Heart right ventricle (tissue), 16 donors: ENCODE data around the gene KRT36. TPM values are rescaled to one million over a fixed set of nuclear protein-coding genes. Genes with fewer than 3 reads are reported as not detected.

Experiments
- ATAC-seq, 8 donors: fragments of 200-7000 bp; cut with Tn5 transposase; one replicate each; pipeline ENCODE4 v1.9.1; 2020; ENCODE audit warnings: mild to moderate bottlenecking in 8 of 8, moderate library complexity in 8 of 8, moderate number of reproducible peaks in 1 of 8
- DNase-seq, 2 donors: peaks; one replicate each; pipeline ENCODE4 v3.0.0-alpha.2; 2020
- H3K27ac ChIP-seq, 10 donors: fragments of 200-600 bp; sonication (generic) in 2 of 10; one replicate each; pipeline versions ENCODE4 v1.5.0 to v1.8.0; 2020 to 2022; ENCODE audit warnings: mild to moderate bottlenecking in 3 of 10
- H3K27me3 ChIP-seq, 7 donors: fragments of 200-600 bp; one replicate each; pipeline ENCODE4 v1.8.0; 2021 to 2022; ENCODE audit warnings: mild to moderate bottlenecking in 2 of 7
- H3K36me3 ChIP-seq, 9 donors: fragments of 200-600 bp; sonication (generic) in 1 of 9; one replicate each; pipeline versions ENCODE4 v1.5.0 to v1.8.0; 2020 to 2022; ENCODE audit warnings: mild to moderate bottlenecking in 2 of 9
- H3K4me1 ChIP-seq, 9 donors: fragments of 200-600 bp; sonication (generic) in 1 of 9; one replicate each; pipeline versions ENCODE4 v1.5.0 to v1.8.0; 2020 to 2022; ENCODE audit warnings: mild to moderate bottlenecking in 4 of 9
- H3K4me3 ChIP-seq, 10 donors: fragments of 200-600 bp; sonication (generic) in 2 of 10; one replicate each; pipeline versions ENCODE4 v1.5.0 to v1.8.0; 2020 to 2022; ENCODE audit warnings: mild to moderate bottlenecking in 7 of 10, moderate library complexity in 2 of 10
- H3K9me3 ChIP-seq, 11 donors: fragments of 200-600 bp in 10 of 11; sonication (generic) in 2 of 11; one replicate each; pipeline versions ENCODE4 v1.5.0 to v1.8.0; 2013 to 2022; ENCODE audit warnings: mild to moderate bottlenecking in 2 of 11, control low read depth in 1 of 11, moderate library complexity in 1 of 11
- CTCF ChIP-seq, 9 donors: fragments of 200-600 bp; sonication (generic) in 2 of 9; IDR thresholded peaks; one replicate each; pipeline versions ENCODE4 v1.5.0 to v1.8.0; 2021 to 2022; ENCODE audit warnings: antibody characterized with exemption in 9 of 9, mild to moderate bottlenecking in 5 of 9, moderate library complexity in 1 of 9
- WGBS, 2 donors: extraction: QIAGEN DNeasy Blood & Tissue Kit; methylation state at CpG; one replicate each; pipeline ENCODE4 v1.1.7; 2013; ENCODE audit warnings: inconsistent platforms in 1 of 2; 5-methylcytosine and 5-hydroxymethylcytosine counted together
- intact Hi-C, 10 donors: fragments of 100-400 bp; cut with DNase I; formaldehyde crosslinking; loops; one replicate each; pipeline versions ENCODE4 v1.11.1 to v1.14.2; 2022
- polyA plus RNA-seq, 2 donors: library from polyadenylated mRNA; stranded (reverse); fragments of 200-250 nt; gene quantifications; one replicate each; pipeline ENCODE4 v1.2.3, GENCODE V29; 2013
- total RNA-seq, 10 donors: library from RNA; stranded (reverse); fragmentation: NEBNext Ultra II Directional in 3 of 10; extraction: Animal tissue kit (Norgen Biotek cat#: 25700) in 3 of 10; gene quantifications; one replicate each; pipeline versions ENCODE4 v1.2.1 to v1.2.4, GENCODE V29; 2021 to 2023
- donor health status: Arrhythmogenic right ventricular cardiomyopathy.
- donor health status: ischemic (EF 13 %, LVEDD 7.1; RV severe dilation, severe dysfunction).
- donor health status: healthy with polysubstance abuse.
- donor health status: DM: no; HTN: yes; CAD: no.
- donor health status: DM: no; HTN: no; CAD: no.
- donor health status: ischemic (EF 25% LVEDD 6.9; RV normal size, moderate dysfunction).
- donor health status: ischemic (EF 25% LVEDD 5.7; RV mildly dilated, moderate dysfunction).
- donor health status: healthy.
- donor health status: DM: yes; HTN: yes; CAD: no.
- donor health status: Ischemic cardiomyopathy.
- donor health status: ischemic (EF 35%, LVEDD 5.7; RV mildly dilated, moderate dysfunction).
- donor health status: nonischemic (EF 11% LVEDD 7.7; RV severe dilation, severe dysfunction).
- donor health status: DM: yes; HTN: yes; CAD: no.
- donor health status: PGD.
- donor health status: ischemic (EF 29% LVEDD 5.4; RV normal size, mild dysfunction).
- donor health status: nonischemic (EF 23%, LVEDD 6.1; RV moderate dilation, normal function).

The KRT36 gene
- total and polyA plus RNA-seq, 12 donors, result not detected

DNA sequence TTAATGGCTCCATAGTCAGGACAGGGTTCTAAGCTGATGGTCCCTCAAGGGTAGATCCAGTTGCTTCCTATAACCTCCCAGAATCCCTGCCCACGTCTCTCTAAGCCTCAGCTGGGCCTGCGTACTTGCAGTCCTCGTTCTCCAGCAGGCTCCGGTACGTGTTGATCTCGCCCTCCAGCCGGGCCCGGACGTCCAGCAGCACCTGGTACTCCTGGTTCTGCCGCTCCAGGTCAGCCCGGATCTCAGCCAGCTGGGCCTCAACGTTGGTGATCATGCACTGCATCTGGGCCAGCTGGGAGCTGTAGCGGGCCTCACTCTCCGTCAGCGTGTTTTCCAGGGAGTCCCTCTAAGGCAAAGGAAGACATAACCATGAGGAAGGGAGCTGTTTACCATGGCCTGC is 27.0 kb downstream of the KRT36 start:
- Histone ChIP-seq H3K27ac (no peak overlapping the region), H3K4me3 (no peak overlapping the region), H3K27me3 (peaks cover 0 to 13% (median 0%) of the 10 kb centered on the region in 7 donors), H3K36me3 (no peaks in the 10 kb centered on the region), H3K9me3 (peaks cover 0 to 3% (median 0%) of the 10 kb centered on the region in 11 donors), H3K4me1 (peaks cover 0 to 12% (median 4%) of the 10 kb centered on the region in 9 donors)
- DNase-seq (no peak), ATAC-seq (no peak)
- intact Hi-C loops, result no loop called here
- WGBS, 2 donors, result 79 to 85% methylated on average over 15 of the region's 15 CpGs
- no peak for TF ChIP-seq CTCF (IDR thresholded peaks at IDR 0.05)

DNA sequence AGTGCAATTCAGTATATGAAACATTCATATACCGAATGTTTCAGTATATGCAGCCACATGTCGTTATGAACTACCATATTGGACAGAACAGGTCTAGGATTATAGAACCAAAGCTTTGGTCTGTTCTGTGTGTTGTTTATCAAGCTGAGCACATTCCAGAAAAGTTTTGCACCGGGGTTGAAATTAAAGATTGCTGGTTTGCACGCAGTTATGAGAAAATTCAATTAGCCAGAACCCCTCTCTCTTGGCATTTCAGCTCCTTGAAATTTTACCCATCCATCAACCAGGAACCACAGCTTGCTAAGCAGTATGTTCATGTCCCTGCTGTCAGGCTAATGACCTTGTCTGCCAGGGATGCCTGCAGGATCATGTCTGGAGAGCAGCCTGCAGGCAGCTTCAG is 32.0 kb downstream of the KRT36 start:
- no peak for TF ChIP-seq CTCF (IDR thresholded peaks at IDR 0.05)
- 75 to 83% methylated on average over 4 of the region's 4 CpGs for WGBS, 2 donors

GRCh38 chr17:41456204-41456603 is 33.5 kb downstream of the KRT36 start:
- intact Hi-C loops, result loop anchor here in 1 of 10 donors (10.0 kb wide), 1 partner anchor 61 kb away; the partner anchor contains the start of gene KRT31
- Histone ChIP-seq H3K27me3 (peaks cover 0 to 27% (median 14%) of the 10 kb centered on the region in 7 donors), H3K4me3 (no peak overlapping the region), H3K27ac (no peak overlapping the region), H3K36me3 (no peaks in the 10 kb centered on the region), H3K4me1 (no peaks in the 10 kb centered on the region), H3K9me3 (peaks cover 0 to 10% (median 0%) of the 10 kb centered on the region in 11 donors)
- DNase-seq (no peak), ATAC-seq (no peak)
- 77 to 78% methylated on average over 3 of the region's 3 CpGs for WGBS, 2 donors
- peak in 2 of 9 donors; percentile 24 to 25 for TF ChIP-seq CTCF (IDR thresholded peaks at IDR 0.05)

More for the DNA sequence above, 32.0 kb downstream of the KRT36 start:
- Histone ChIP-seq H3K36me3 (no peaks in the 10 kb centered on the region), H3K4me3 (no peak overlapping the region), H3K27ac (no peak overlapping the region), H3K9me3 (no peaks in the 10 kb centered on the region), H3K4me1 (no peaks in the 10 kb centered on the region), H3K27me3 (peaks cover 0 to 16% (median 11%) of the 10 kb centered on the region in 7 donors)
- DNase-seq (no peak), ATAC-seq (no peak)
- intact Hi-C loops, result loop anchor here in 1 of 10 donors (10.0 kb wide), 1 partner anchor 63 kb away; the partner anchor contains the start of gene KRT31

DNA sequence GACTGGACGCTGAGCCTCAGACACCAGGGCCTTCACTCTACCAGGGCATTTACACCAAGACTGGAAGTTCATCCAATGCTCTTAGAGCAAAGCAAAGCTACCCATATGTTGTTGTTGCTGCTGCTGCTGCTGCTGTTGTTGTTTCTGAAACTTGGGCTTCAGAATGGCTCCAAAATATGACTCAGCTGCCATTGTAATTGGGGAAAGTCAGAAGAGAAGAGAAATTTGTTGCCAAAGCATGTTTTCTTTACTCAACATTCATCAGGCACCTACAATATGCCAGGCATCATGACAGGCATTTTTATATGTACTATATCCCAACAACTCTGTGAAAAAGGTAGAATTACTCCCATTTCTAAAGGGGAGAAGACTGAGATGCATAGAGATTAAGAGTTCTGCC is 34.5 kb downstream of the KRT36 start:
- Histone ChIP-seq H3K9me3 (peaks cover 0 to 10% (median 0%) of the 10 kb centered on the region in 11 donors), H3K36me3 (no peaks in the 10 kb centered on the region), H3K4me1 (no peaks in the 10 kb centered on the region), H3K4me3 (no peak overlapping the region), H3K27me3 (peaks cover 0 to 33% (median 14%) of the 10 kb centered on the region in 7 donors), H3K27ac (no peak overlapping the region)
- intact Hi-C loops, result loop anchor here in 1 of 10 donors (10.0 kb wide), 1 partner anchor 60 kb away; the partner anchor contains the start of gene KRT31
- DNase-seq, result no peak
- ATAC-seq, result no peak
- no peak for TF ChIP-seq CTCF (IDR thresholded peaks at IDR 0.05)
- WGBS, 2 donors, result 87 to 95% methylated on average over 1 of the region's 1 CpG
